AG09319 (cell line): ENCODE measurements around the gene RBM47.

Experiments used
- DNase-seq: peaks from one replicate; pipeline ENCODE4 v3.0.0-alpha.2; 2010; ENCODE audit warnings: low read depth; ENCODE audit errors: extremely low read depth
- CTCF ChIP-seq: IDR thresholded peaks from 2 replicates; pipeline ENCODE4 v1.5.1; 2011; ENCODE audit warnings: low read depth, mild to moderate bottlenecking, inconsistent platforms, low read length, moderate library complexity

RBM47 gene

GRCh38 chr4:40622913-40623312 is 6.8 kb downstream of the RBM47 start:
- DNase-seq: no peak
- TF ChIP-seq CTCF: no peak

- DNase-seq: peak; percentile 94
- no peak for TF ChIP-seq CTCF
Observed at GRCh38 chr4:40621592-40622512, 7.8 kb downstream of the RBM47 start.

- no peak for DNase-seq
Observed at GRCh38 chr4:40621229-40621591, 8.5 kb downstream of the RBM47 start.

GRCh38 chr4:40619600-40619999 is 10.1 kb downstream of the RBM47 start:
- no peak for TF ChIP-seq CTCF
- no peak for DNase-seq

More at GRCh38 chr4:40621229-40621591, 8.5 kb downstream of the RBM47 start:
- no peak for TF ChIP-seq CTCF

- DNase-seq: no peak
- no peak for TF ChIP-seq CTCF
Observed at GRCh38 chr4:40617872-40618271, 11.8 kb downstream of the RBM47 start.

GRCh38 chr4:40614031-40614430 is 15.6 kb downstream of the RBM47 start:
- DNase-seq: no peak
- TF ChIP-seq CTCF: no peak

GRCh38 chr4:40613456-40613855 is 16.2 kb downstream of the RBM47 start:
- TF ChIP-seq CTCF: no peak
- DNase-seq: no peak
